OCI-LY1 (cell line): ENCODE data around the gene SYP.
"Not testable (repeated sequence)": the region's sequence is repeated elsewhere in the genome, so short reads cannot be mapped to it uniquely, and the experiment has no call there.

ENCODE experiments used
- H2AFZ ChIP-seq: fragments of 200-600 bp; sonication (generic), shearing (Covaris generic); 2 replicates; pipeline ENCODE4 v1.6.0; 2014; ENCODE audit warnings: antibody characterized with exemption, mild to moderate bottlenecking, low read length
- H3F3A ChIP-seq: fragments of 200-600 bp; sonication (generic), shearing (Covaris generic); 2 replicates; pipeline ENCODE4 v1.6.0; 2014; ENCODE audit warnings: mild to moderate bottlenecking, antibody characterized with exemption, low read length, moderate library complexity; ENCODE audit not compliant: insufficient read depth
- H3K27ac ChIP-seq: fragments of 200-600 bp; sonication (generic); 2 replicates; pipeline ENCODE4 v1.5.1; 2014; ENCODE audit warnings: low read length, mixed run types, mild to moderate bottlenecking, low read depth; ENCODE audit not compliant: poor library complexity, severe bottlenecking
- H3K27me3 ChIP-seq: fragments of 200-600 bp; sonication (generic); 2 replicates; pipeline ENCODE4 v1.6.0; 2014; ENCODE audit warnings: antibody characterized with exemption, mild to moderate bottlenecking, low read length, moderate library complexity; ENCODE audit not compliant: insufficient read depth
- H3K36me3 ChIP-seq: fragments of 200-600 bp; sonication (generic); 2 replicates; pipeline ENCODE4 v1.6.1; 2014; ENCODE audit warnings: mild to moderate bottlenecking, antibody characterized with exemption, low read length, moderate library complexity, mixed read lengths; ENCODE audit not compliant: insufficient read depth
- H3K4me1 ChIP-seq: fragments of 200-600 bp; sonication (generic); 2 replicates; pipeline ENCODE4 v1.5.1; 2014; ENCODE audit warnings: mild to moderate bottlenecking, low read length, moderate library complexity; ENCODE audit not compliant: insufficient read depth, severe bottlenecking
- H3K4me2 ChIP-seq: fragments of 200-600 bp; sonication (generic), shearing (Covaris generic); 2 replicates; pipeline ENCODE4 v1.6.1; 2014; ENCODE audit warnings: low read length
- H3K4me3 ChIP-seq: fragments of 200-600 bp; sonication (generic); 2 replicates; pipeline ENCODE4 v1.5.1; 2014; ENCODE audit warnings: low read length, low read depth, mild to moderate bottlenecking, mixed read lengths; ENCODE audit not compliant: poor library complexity, severe bottlenecking
- H3K79me2 ChIP-seq: fragments of 200-600 bp; shearing (Covaris generic); 2 replicates; pipeline ENCODE4 v1.6.1; 2016; ENCODE audit warnings: mixed run types, low read length, mixed read lengths; ENCODE audit not compliant: insufficient read depth
- H3K9ac ChIP-seq: fragments of 200-600 bp; sonication (generic), shearing (Covaris generic); 2 replicates; pipeline ENCODE4 v1.6.1; 2014; ENCODE audit warnings: mild to moderate bottlenecking, low read length, mixed read lengths
- H3K9me2 ChIP-seq: fragments of 200-600 bp; sonication (generic), shearing (Covaris generic); 2 replicates; pipeline ENCODE4 v1.6.1; 2014; ENCODE audit warnings: low read depth, mild to moderate bottlenecking, low read length, mixed read lengths
- H3K9me3 ChIP-seq: fragments of 200-600 bp; shearing (Covaris generic); 2 replicates; pipeline ENCODE4 v1.6.1; 2014; ENCODE audit warnings: low read length, mixed read lengths
- H4K20me1 ChIP-seq: fragments of 200-600 bp; sonication (generic), shearing (Covaris generic); 2 replicates; pipeline ENCODE4 v1.6.0; 2016; ENCODE audit warnings: mild to moderate bottlenecking, low read length; ENCODE audit not compliant: insufficient read depth
- EZH2 ChIP-seq: fragments of 200-600 bp; sonication (generic), shearing (Covaris generic); IDR thresholded peaks from 2 replicates; pipeline ENCODE4 v1.8.0; 2017; ENCODE audit warnings: borderline replicate concordance, mixed run types, mild to moderate bottlenecking, antibody characterized with exemption, low read length, moderate library complexity, mixed read lengths
- TF ChIP-seq, protein P1 (sequence below): fragments of 200-600 bp; sonication (generic), shearing (Covaris generic); IDR thresholded peaks from 2 replicates; pipeline ENCODE4 v1.5.1; 2017; ENCODE audit warnings: mild to moderate bottlenecking, antibody characterized with exemption, low read length, moderate library complexity, mixed read lengths

SYP gene

DNA sequence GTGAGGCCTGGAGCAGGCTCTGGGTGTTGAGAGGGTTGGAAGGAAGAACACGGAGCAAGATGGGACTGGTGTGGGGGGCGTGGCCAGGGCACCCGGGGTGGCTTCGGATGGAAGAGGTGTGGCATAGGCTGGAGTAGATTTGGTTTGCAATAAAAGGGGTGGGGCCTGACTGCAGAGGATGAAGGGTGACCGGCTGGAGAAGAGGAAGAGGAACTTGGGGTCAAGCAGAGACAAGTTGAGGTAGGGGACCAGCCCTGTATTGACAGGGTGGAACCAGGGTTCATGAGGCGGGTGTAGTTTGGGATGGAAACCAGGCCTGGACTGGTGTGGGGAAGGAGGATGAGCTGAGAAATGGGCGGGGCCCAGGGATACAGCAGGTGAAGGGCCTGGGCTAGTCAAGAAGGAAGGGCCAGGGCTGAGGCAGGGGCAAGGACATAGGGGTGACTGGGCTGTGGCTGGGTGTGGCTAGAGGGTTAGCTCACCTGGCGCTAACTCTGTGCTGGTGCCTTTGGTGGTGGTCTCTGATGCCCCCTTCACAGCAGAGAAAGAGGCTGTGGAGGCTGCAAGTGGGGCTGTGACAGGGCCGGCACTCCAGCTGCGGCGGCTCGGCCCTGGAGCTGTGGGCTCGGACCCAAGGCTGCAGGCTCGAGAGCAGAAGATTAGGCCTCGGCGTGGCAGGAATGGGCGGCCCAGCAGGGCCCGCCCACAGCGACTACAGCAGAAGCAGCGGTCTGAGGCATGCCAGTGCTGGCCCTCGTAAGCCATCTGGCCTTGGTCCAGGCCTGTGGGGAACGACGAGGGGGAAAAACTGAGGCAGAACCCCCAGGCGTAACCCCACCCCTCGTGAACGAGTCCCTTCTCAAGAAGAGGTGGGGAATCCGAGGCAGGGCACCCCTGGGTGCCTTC is 23.3 kb downstream of the SYP start:
- Histone ChIP-seq H3K27me3 (no peaks in the 10 kb centered on the region), H3K9me2 (no peaks in the 10 kb centered on the region), H4K20me1 (no peaks in the 10 kb centered on the region), H3K27ac (no peak overlapping the region), H3K4me2 (no peak overlapping the region), H2AFZ (no peak overlapping the region), H3K79me2 (no peaks in the 10 kb centered on the region), H3F3A (no peaks in the 10 kb centered on the region), H3K4me1 (peaks cover 10% of the 10 kb centered on the region), H3K4me3 (no peak overlapping the region), H3K36me3 (peaks cover 58% of the 10 kb centered on the region), H3K9me3 (no peaks in the 10 kb centered on the region), H3K9ac (no peak overlapping the region)
- TF ChIP-seq EZH2, result no peak
- TF ChIP-seq, protein P1, sequence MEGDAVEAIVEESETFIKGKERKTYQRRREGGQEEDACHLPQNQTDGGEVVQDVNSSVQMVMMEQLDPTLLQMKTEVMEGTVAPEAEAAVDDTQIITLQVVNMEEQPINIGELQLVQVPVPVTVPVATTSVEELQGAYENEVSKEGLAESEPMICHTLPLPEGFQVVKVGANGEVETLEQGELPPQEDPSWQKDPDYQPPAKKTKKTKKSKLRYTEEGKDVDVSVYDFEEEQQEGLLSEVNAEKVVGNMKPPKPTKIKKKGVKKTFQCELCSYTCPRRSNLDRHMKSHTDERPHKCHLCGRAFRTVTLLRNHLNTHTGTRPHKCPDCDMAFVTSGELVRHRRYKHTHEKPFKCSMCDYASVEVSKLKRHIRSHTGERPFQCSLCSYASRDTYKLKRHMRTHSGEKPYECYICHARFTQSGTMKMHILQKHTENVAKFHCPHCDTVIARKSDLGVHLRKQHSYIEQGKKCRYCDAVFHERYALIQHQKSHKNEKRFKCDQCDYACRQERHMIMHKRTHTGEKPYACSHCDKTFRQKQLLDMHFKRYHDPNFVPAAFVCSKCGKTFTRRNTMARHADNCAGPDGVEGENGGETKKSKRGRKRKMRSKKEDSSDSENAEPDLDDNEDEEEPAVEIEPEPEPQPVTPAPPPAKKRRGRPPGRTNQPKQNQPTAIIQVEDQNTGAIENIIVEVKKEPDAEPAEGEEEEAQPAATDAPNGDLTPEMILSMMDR, result no peak

DNA sequence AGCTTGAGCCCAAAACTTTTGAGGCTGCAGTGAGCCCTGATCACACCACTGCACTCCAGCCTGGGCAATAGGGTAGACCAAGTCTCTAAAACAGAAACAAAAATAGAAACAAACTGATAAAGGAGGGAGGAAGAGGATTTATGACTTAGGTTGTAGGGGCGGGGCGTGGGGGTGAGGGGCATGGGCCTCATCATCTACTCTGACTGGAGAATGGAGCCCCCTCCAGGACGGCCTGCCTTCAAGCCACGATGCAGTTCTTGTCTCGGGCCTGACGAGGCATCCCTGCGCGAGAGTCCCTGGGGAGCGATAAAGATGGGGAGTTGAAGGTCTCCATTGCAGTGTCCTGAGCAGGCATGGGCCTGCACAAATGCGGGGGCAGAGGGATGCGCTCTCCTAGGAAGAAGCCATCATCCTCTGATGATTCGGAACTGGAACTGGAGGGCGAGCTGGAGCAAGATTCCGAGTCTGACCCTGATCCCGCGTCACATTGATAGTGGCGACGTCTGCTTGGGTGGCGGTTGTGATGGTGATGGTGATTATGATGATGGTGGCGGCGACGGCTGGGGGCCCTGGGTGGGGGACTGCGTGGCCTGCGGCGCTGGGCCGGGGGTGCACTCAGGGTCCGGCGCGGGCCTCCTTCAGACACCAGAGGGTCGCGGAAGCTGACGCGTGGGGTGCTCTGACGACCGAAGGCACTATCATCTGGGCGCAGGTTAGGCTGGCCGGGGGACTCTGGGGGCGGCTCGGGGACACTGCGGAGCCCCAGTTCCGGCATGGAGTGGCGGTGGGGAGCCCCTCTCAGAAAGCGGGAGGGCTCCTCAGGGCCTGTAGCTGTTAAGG is 24.3 kb downstream of the SYP start:
- Histone ChIP-seq H3K27me3 (no peaks in the 10 kb centered on the region), H3K4me3 (no peak overlapping the region), H3K4me1 (peaks cover 13% of the 10 kb centered on the region), H4K20me1 (no peaks in the 10 kb centered on the region), H3K27ac (no peak overlapping the region), H3K36me3 (peaks cover 58% of the 10 kb centered on the region), H3K9me3 (no peaks in the 10 kb centered on the region), H2AFZ (no peak overlapping the region), H3K4me2 (no peak overlapping the region), H3K79me2 (no peaks in the 10 kb centered on the region), H3K9ac (no peak overlapping the region), H3F3A (no peaks in the 10 kb centered on the region), H3K9me2 (no peaks in the 10 kb centered on the region)
- TF ChIP-seq, protein P1, result no peak
- no peak for TF ChIP-seq EZH2

DNA sequence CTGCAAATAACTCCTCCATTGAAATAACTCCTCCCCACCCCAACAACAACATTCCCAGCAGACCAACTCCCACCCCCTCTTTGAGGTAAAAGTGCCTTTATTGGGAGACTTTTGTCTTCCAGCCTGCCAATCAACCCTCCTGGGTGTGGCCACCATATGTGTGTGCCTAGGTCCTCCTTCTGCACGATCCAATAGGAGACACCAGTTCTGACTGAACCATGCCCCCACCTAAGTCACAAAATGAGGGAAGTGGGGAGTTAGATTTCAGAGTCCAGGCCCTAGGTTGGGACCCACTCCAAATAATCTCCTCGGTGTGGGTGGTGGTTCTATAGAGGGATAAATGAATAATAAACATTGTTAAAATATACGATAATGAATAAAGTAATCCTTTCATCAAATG is 25.3 kb downstream of the SYP start:
- H3K27me3 ChIP-seq, result no peaks in the 10 kb centered on the region
- H3K4me2 ChIP-seq, result no peak overlapping the region
- TF ChIP-seq, protein P1, result no peak
- no peak for TF ChIP-seq EZH2
- no peaks in the 10 kb centered on the region for H3K9me3 ChIP-seq
- no peak overlapping the region for H3K9ac ChIP-seq
- no peaks in the 10 kb centered on the region for H4K20me1 ChIP-seq
- H3K4me1 ChIP-seq, result peaks cover 13% of the 10 kb centered on the region
- H3K79me2 ChIP-seq, result no peaks in the 10 kb centered on the region
- no peaks in the 10 kb centered on the region for H3K9me2 ChIP-seq
- H3K27ac ChIP-seq, result no peak overlapping the region
- no peaks in the 10 kb centered on the region for H3F3A ChIP-seq
- no peak overlapping the region for H2AFZ ChIP-seq
- H3K4me3 ChIP-seq, result no peak overlapping the region
- H3K36me3 ChIP-seq, result peaks cover 56% of the 10 kb centered on the region

DNA sequence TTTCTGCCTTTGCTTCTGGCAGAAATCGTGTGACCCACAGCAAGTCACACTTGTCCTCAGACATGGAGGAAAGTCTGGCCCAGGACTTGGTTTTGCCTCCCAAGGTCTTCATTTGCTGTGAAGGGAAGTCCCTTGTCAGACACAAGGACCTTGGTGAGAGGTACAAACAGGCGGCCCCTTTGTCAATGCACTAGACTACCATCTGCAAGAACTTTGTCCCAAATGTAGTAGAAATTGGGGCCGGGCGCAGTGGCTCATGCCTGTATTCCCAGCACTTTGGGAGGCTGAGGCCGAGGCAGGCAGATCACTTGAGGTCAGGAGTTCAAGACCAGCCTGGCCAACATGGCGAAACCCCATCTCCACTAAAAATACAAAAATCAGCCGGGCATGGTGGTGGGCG is 26.4 kb downstream of the SYP start:
- H3K4me3 ChIP-seq, result not testable (repeated sequence)

More for the DNA sequence above, 26.4 kb downstream of the SYP start:
- H3K9me2 ChIP-seq, H3K9me3 ChIP-seq, H4K20me1 ChIP-seq, H3K79me2 ChIP-seq, H3K4me2 ChIP-seq, H3K9ac ChIP-seq, H2AFZ ChIP-seq, H3K27ac ChIP-seq, H3F3A ChIP-seq, H3K27me3 ChIP-seq: not testable (repeated sequence)
- Histone ChIP-seq H3K4me1 (peaks cover 13% of the 10 kb centered on the region), H3K36me3 (peaks cover 44% of the 10 kb centered on the region)
